ENCODE results near the gene GAK.

Gene GAK

GRCh38 chr4:948936-949300 is 16.8 kb upstream of the GAK start:
- no peak overlapping the region for H3K4me3 ChIP-seq (ENCODE audit: insufficient read depth, low read length, poor library complexity, severe bottlenecking)
- TF ChIP-seq EZH2phosphoT487 (conservative IDR thresholded peaks at IDR 0.05; ENCODE audit: low read length) = no peak
- no peak for TF ChIP-seq CTCF (IDR thresholded peaks at IDR 0.05; ENCODE audit: insufficient read depth, low read length, poor library complexity, severe bottlenecking)

GRCh38 chr4:948101-948935 is 16.2 kb upstream of the GAK start:
- no peaks in the 10 kb centered on the region for H4K20me1 ChIP-seq (ENCODE audit: low read depth, low read length)
- H3K36me3 ChIP-seq (ENCODE audit: low read length) = no peaks in the 10 kb centered on the region
- H3K9ac ChIP-seq (ENCODE audit: low read length) = no peak overlapping the region
- no peaks in the 10 kb centered on the region for H3F3A ChIP-seq (ENCODE audit: insufficient read depth)
- no peak overlapping the region for H3K4me2 ChIP-seq (ENCODE audit: low read depth, low read length, poor library complexity, severe bottlenecking)
- H3K27ac ChIP-seq (ENCODE audit: low read depth, low read length) = no peak overlapping the region
- no peaks in the 10 kb centered on the region for H3K79me2 ChIP-seq (ENCODE audit: insufficient read depth, low read length)
- H3K27me3 ChIP-seq (ENCODE audit: low read length) = no peaks in the 10 kb centered on the region
- no peaks in the 10 kb centered on the region for H3K9me3 ChIP-seq (ENCODE audit: insufficient read depth, low read length)
- no peak overlapping the region for H2AFZ ChIP-seq (ENCODE audit: low read depth, low read length, severe bottlenecking)
- H3K4me3 ChIP-seq (ENCODE audit: insufficient read depth, low read length, poor library complexity, severe bottlenecking) = no peak overlapping the region
- no peaks in the 10 kb centered on the region for H3K9me2 ChIP-seq (replicated peaks; ENCODE audit: insufficient read depth, low read length)
- TF ChIP-seq CTCF (IDR thresholded peaks at IDR 0.05; ENCODE audit: insufficient read depth, low read length, poor library complexity, severe bottlenecking) (no peak), EZH2phosphoT487 (conservative IDR thresholded peaks at IDR 0.05; ENCODE audit: low read length) (no peak)

More at GRCh38 chr4:948936-949300, 16.8 kb upstream of the GAK start:
- Histone ChIP-seq H3F3A (ENCODE audit: insufficient read depth) (no peaks in the 10 kb centered on the region), H3K9me2 (replicated peaks; ENCODE audit: insufficient read depth, low read length) (no peaks in the 10 kb centered on the region), H3K4me2 (ENCODE audit: low read depth, low read length, poor library complexity, severe bottlenecking) (no peak overlapping the region), H2AFZ (ENCODE audit: low read depth, low read length, severe bottlenecking) (no peak overlapping the region), H3K9ac (ENCODE audit: low read length) (no peak overlapping the region), H3K9me3 (ENCODE audit: insufficient read depth, low read length) (no peaks in the 10 kb centered on the region), H4K20me1 (ENCODE audit: low read depth, low read length) (no peaks in the 10 kb centered on the region), H3K27ac (ENCODE audit: low read depth, low read length) (no peak overlapping the region), H3K36me3 (ENCODE audit: low read length) (no peaks in the 10 kb centered on the region), H3K27me3 (ENCODE audit: low read length) (no peaks in the 10 kb centered on the region), H3K79me2 (ENCODE audit: insufficient read depth, low read length) (no peaks in the 10 kb centered on the region)

- H3F3A ChIP-seq (ENCODE audit: insufficient read depth) = no peaks in the 10 kb centered on the region
- no peaks in the 10 kb centered on the region for H3K79me2 ChIP-seq (ENCODE audit: insufficient read depth, low read length)
- no peaks in the 10 kb centered on the region for H3K9me2 ChIP-seq (replicated peaks; ENCODE audit: insufficient read depth, low read length)
- H3K27ac ChIP-seq (ENCODE audit: low read depth, low read length) = no peak overlapping the region
- H3K27me3 ChIP-seq (ENCODE audit: low read length) = no peaks in the 10 kb centered on the region
- no peak overlapping the region for H3K4me3 ChIP-seq (ENCODE audit: insufficient read depth, low read length, poor library complexity, severe bottlenecking)
- no peak overlapping the region for H3K9ac ChIP-seq (ENCODE audit: low read length)
- H2AFZ ChIP-seq (ENCODE audit: low read depth, low read length, severe bottlenecking) = no peak overlapping the region
- H3K9me3 ChIP-seq (ENCODE audit: insufficient read depth, low read length) = no peaks in the 10 kb centered on the region
- H3K4me2 ChIP-seq (ENCODE audit: low read depth, low read length, poor library complexity, severe bottlenecking) = no peak overlapping the region
- TF ChIP-seq EZH2phosphoT487 (conservative IDR thresholded peaks at IDR 0.05; ENCODE audit: low read length) = no peak
- no peak for TF ChIP-seq CTCF (IDR thresholded peaks at IDR 0.05; ENCODE audit: insufficient read depth, low read length, poor library complexity, severe bottlenecking)
- H4K20me1 ChIP-seq (ENCODE audit: low read depth, low read length) = no peaks in the 10 kb centered on the region
- no peaks in the 10 kb centered on the region for H3K36me3 ChIP-seq (ENCODE audit: low read length)
These were observed 15.4 kb upstream of the GAK start for GRCh38 chr4:947491-947971.

All from SU-DHL-6 (cell line).